Measurements from ENCODE around the gene SPNS2.

GRCh38 chr17:4469552-4469951 is 29.1 kb upstream of the SPNS2 start:
- TF ChIP-seq POLR2A (IDR thresholded peaks at IDR 0.05) (no peak), CTCF (IDR thresholded peaks at IDR 0.05) (no peak)

All from tibial nerve (tissue), 3 donors.